HCT116 (cell line): ENCODE measurements around the gene ACAP3. TPM values are rescaled to one million over a fixed set of nuclear protein-coding genes. Genes with fewer than 3 reads are reported as not detected.

Source experiments
- ATAC-seq: fragments of 200-7000 bp; cut with Tn5 transposase; 2 replicates; pipeline ENCODE4 v1.9.1; 2020; ENCODE audit warnings: mild to moderate bottlenecking, moderate library complexity
- BruUV-seq: library from RNA; stranded (reverse); fragments of 400-500 nt; replicated peaks from 2 replicates; lab custom pipeline; 2021; lab: Mats Ljungman, UMichigan
- CTCF ChIA-PET: fragments of 300-600 bp; sonication (Branson Sonifier 250); formaldehyde crosslinking; loops from one replicate; lab custom pipeline; 2021; ENCODE audit warnings: antibody characterized with exemption; lab: Charles Lee
- POLR2A ChIA-PET: fragments of 300-600, 350-600 bp; sonication (Branson Sonifier 250); formaldehyde crosslinking; loops from one replicate; lab custom pipeline; 2021; ENCODE audit warnings: antibody characterized with exemption; lab: Charles Lee
- RAD21 ChIA-PET, 2 experiments: fragments of 300-600 bp; sonication (Branson Sonifier 250); formaldehyde crosslinking; loops; one replicate each; lab custom pipeline; 2023; ENCODE audit warnings: low total read pairs in 2 of 2; ENCODE audit not compliant: uncharacterized antibody in 2 of 2, unreplicated experiment in 2 of 2, low non-redundant PET in 1 of 2; lab: Charles Lee
- DNase-seq: peaks from one replicate; pipeline ENCODE4 v3.0.0-alpha.2; 2010; ENCODE audit warnings: low read depth, low spot score
- H2AFZ ChIP-seq: fragments of 200-600 bp; shearing (Covaris generic), sonication (generic); 2 replicates; pipeline ENCODE4 v1.6.1; 2017; ENCODE audit warnings: low read depth, mixed run types, mixed read lengths, antibody characterized with exemption, low read length; ENCODE audit not compliant: poor library complexity, severe bottlenecking
- H3K27ac ChIP-seq: 2 replicates; pipeline ENCODE4 v1.5.1; 2012; ENCODE audit warnings: low read depth, low read length
- H3K27me3 ChIP-seq: fragments of 200-600 bp; sonication (generic); 2 replicates; pipeline ENCODE4 v1.6.1; 2016; ENCODE audit warnings: mixed run types, low read length, mixed read lengths; ENCODE audit not compliant: insufficient read depth
- H3K36me3 ChIP-seq, 2 experiments: fragments of 200-500 bp in 1 of 2; fragments of 200-600 bp in 1 of 2; sonication (Bioruptor generic) in 1 of 2; sonication (generic) in 1 of 2; 2 replicates each; pipeline versions ENCODE4 v1.5.1 to v1.6.1; 2014 to 2016; ENCODE audit warnings: low read length in 2 of 2, inconsistent platforms in 1 of 2, mixed read lengths in 1 of 2, mixed run types in 1 of 2; ENCODE audit not compliant: insufficient read depth in 2 of 2, control insufficient read depth in 1 of 2
- H3K4me1 ChIP-seq, 2 experiments: fragments of 200-600 bp in 1 of 2; sonication (generic) in 1 of 2; 2 replicates each; pipeline versions ENCODE4 v1.5.1 to v1.6.1; 2012 to 2017; ENCODE audit warnings: low read length in 2 of 2, inconsistent platforms in 1 of 2, mild to moderate bottlenecking in 1 of 2, mixed read lengths in 1 of 2, mixed run types in 1 of 2, moderate library complexity in 1 of 2; ENCODE audit not compliant: insufficient read depth in 2 of 2, control insufficient read depth in 1 of 2
- H3K4me2 ChIP-seq: fragments of 200-600 bp; sonication (generic); 2 replicates; pipeline ENCODE4 v1.6.1; 2017; ENCODE audit warnings: mixed run types, low read length, mixed read lengths
- H3K4me3 ChIP-seq, 2 experiments: fragments of 200-600 bp in 1 of 2; sonication (generic) in 1 of 2; replicated peaks in 1 of 2; 2 replicates each; pipeline ENCODE4 v1.5.1; 2011 to 2016; ENCODE audit warnings: low read length in 2 of 2, control low read depth in 1 of 2, low read depth in 1 of 2, mild to moderate bottlenecking in 1 of 2, mixed read lengths in 1 of 2, mixed run types in 1 of 2
- H3K79me2 ChIP-seq: fragments of 200-600 bp; sonication (generic); 2 replicates; pipeline ENCODE4 v1.6.1; 2017; ENCODE audit warnings: mild to moderate bottlenecking, mixed run types, low read length, moderate library complexity, mixed read lengths; ENCODE audit not compliant: insufficient read depth
- H3K9ac ChIP-seq: fragments of 200-600 bp; sonication (generic); 2 replicates; pipeline ENCODE4 v1.6.1; 2016; ENCODE audit warnings: low read length, mixed read lengths
- H3K9me2 ChIP-seq: fragments of 200-600 bp; sonication (generic), shearing (Covaris generic); 2 replicates; pipeline ENCODE4 v1.6.1; 2017; ENCODE audit warnings: mixed run types, mild to moderate bottlenecking, moderate library complexity; ENCODE audit not compliant: insufficient read depth
- H3K9me3 ChIP-seq, 2 experiments: fragments of 200-500 bp in 1 of 2; fragments of 200-600 bp in 1 of 2; sonication (Bioruptor generic) in 1 of 2; sonication (generic) in 1 of 2; 2 replicates each; pipeline ENCODE4 v1.6.1; 2014 to 2017; ENCODE audit warnings: low read length in 2 of 2, mixed read lengths in 2 of 2, inconsistent platforms in 1 of 2, low read depth in 1 of 2, mild to moderate bottlenecking in 1 of 2, mixed run types in 1 of 2, moderate library complexity in 1 of 2; ENCODE audit not compliant: control insufficient read depth in 1 of 2, insufficient read depth in 1 of 2
- H4K20me1 ChIP-seq: fragments of 200-600 bp; sonication (generic), shearing (Covaris generic); 2 replicates; pipeline ENCODE4 v1.6.1; 2017; ENCODE audit warnings: mixed run types, mild to moderate bottlenecking, moderate library complexity; ENCODE audit not compliant: insufficient read depth
- CBX3 ChIP-seq: IDR thresholded peaks from 2 replicates; pipeline ENCODE4 v1.6.1; 2012; ENCODE audit warnings: low read depth
- CEBPB ChIP-seq: IDR thresholded peaks from 2 replicates; pipeline ENCODE4 v1.6.1; 2012; ENCODE audit warnings: low read depth
- CTCF ChIP-seq, 3 experiments: fragments of 200-600 bp in 1 of 3; sonication (generic) in 1 of 3; IDR thresholded peaks in 2 of 3; conservative IDR thresholded peaks in 1 of 3; 2 replicates each; pipeline ENCODE4 v1.5.1; 2012 to 2017; ENCODE audit warnings: low read depth in 2 of 3, low read length in 2 of 3, antibody characterized with exemption in 1 of 3, borderline replicate concordance in 1 of 3, control low read depth in 1 of 3, mild to moderate bottlenecking in 1 of 3, mixed read lengths in 1 of 3, mixed run types in 1 of 3, moderate library complexity in 1 of 3; ENCODE audit not compliant: insufficient read depth in 1 of 3
- EGR1 ChIP-seq: IDR thresholded peaks from 2 replicates; pipeline ENCODE4 v1.6.1; 2012; ENCODE audit warnings: low read depth
- EZH2 ChIP-seq: fragments of 200-600 bp; sonication (generic); IDR thresholded peaks from 2 replicates; pipeline ENCODE4 v1.6.1; 2017; ENCODE audit warnings: antibody characterized with exemption, mixed run types
- EZH2phosphoT487 ChIP-seq: fragments of 200-600 bp; IDR thresholded peaks from 2 replicates; pipeline ENCODE4 v1.6.1; 2018; ENCODE audit warnings: antibody characterized with exemption, borderline replicate concordance
- FOSL1 ChIP-seq: IDR thresholded peaks from 2 replicates; pipeline ENCODE4 v1.6.1; 2012; ENCODE audit warnings: low read depth
- POLR2A ChIP-seq: IDR thresholded peaks from 2 replicates; pipeline ENCODE4 v1.7.0; 2011; ENCODE audit warnings: borderline replicate concordance; ENCODE audit not compliant: insufficient read depth, insufficient read length; ENCODE audit errors: extremely low read depth
- POLR2AphosphoS5 ChIP-seq: IDR thresholded peaks from 2 replicates; pipeline ENCODE4 v1.6.1; 2011; ENCODE audit warnings: mild to moderate bottlenecking, low read depth, low read length, moderate library complexity
- SP1 ChIP-seq: IDR thresholded peaks from 2 replicates; pipeline ENCODE4 v1.6.1; 2012; ENCODE audit warnings: low read depth
- SRF ChIP-seq: IDR thresholded peaks from 2 replicates; pipeline ENCODE4 v1.6.1; 2012; ENCODE audit warnings: low read depth
- ZFX ChIP-seq: fragments of 450-650 bp; IDR thresholded peaks from 2 replicates; pipeline ENCODE4 v1.6.1; 2017
- ZNF274 ChIP-seq: fragments of 200-500 bp; sonication (Bioruptor generic); IDR thresholded peaks from 2 replicates; pipeline ENCODE4 v1.6.1; 2014; ENCODE audit warnings: mild to moderate bottlenecking, low read depth, low read length, inconsistent platforms
- intact Hi-C: fragments of 100-400 bp; cut with micrococcal nuclease; formaldehyde crosslinking; loops from 2 replicates; pipeline ENCODE4 v1.10.0; 2022
- total RNA-seq: library from RNA; stranded (reverse); gene quantifications from one replicate; pipeline ENCODE4 v1.2.1, GENCODE V29; 2021; ENCODE audit not compliant: unreplicated experiment

Gene ACAP3
- total RNA-seq, 1 experiment from 2014 or later = 38.8 TPM

DNA sequence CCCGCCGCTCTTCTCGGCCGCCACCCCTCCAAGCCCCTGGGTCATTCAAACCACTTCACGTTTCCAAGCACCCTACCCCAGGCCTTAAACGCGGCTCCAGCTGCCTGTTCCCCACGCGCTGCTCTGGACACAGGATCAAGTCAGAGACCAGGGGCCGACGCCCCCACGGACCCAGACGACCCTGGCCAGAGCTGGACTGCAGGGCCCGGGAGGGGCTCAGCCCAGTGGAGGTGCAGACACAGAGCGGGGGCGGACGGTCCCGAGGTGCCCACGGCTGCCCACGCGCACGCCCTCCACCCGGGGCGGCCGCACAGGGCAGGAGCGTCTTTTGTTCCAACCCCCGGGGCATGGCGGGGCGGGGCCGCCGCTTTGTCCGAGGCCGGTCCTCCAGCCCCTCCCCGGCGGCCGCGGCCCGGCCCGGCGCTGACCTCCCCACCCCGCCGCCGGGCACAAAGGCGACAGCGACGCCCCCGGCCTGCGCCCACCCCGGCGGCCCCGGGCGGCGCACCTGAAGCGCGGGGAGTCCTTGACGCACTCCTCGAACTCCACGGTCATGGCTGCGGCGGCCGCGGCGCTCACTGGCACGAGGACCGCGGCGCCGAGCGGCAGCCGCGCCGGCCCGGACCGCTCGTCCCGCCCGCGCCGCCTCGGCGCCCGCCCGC lies 338 bp downstream of the ACAP3 start:
- Histone ChIP-seq H3K9me3 (no peaks in the 10 kb centered on the region), H3K27me3 (no peaks in the 10 kb centered on the region), H2AFZ (no peak overlapping the region), H3K9me2 (no peaks in the 10 kb centered on the region), H3K79me2 (peaks cover 44% of the 10 kb centered on the region), H4K20me1 (peaks cover 3% of the 10 kb centered on the region; the same call in 1 of the 2 replicates), H3K9ac (peak overlapping the region; percentile 79), H3K4me2 (peak overlapping the region; percentile 99), H3K4me3 (peak overlapping the region; percentile 60 to 86), H3K36me3 (peaks cover 5 to 14% of the 10 kb centered on the region in 2 experiments; a peak in 3 of 4 replicates), H3K4me1 (peaks cover 36 to 60% of the 10 kb centered on the region in 2 experiments), H3K27ac (peak overlapping the region; percentile 99)
- ChIA-PET CTCF (no interaction called here), POLR2A (no interaction called here), RAD21 (no interaction called here)
- ATAC-seq (peak; percentile 11), DNase-seq (no peak)
- no peak for TF ChIP-seq SRF
- TF ChIP-seq ZFX = peak; percentile 45; the same call in 1 of the 2 replicates
- BruUV-seq = no TSS peak
- intact Hi-C loops = loop anchor here (5.0 kb wide), 1 partner anchor 40 kb away; the partner anchor contains the start of gene DVL1

GRCh38 chr1:1306661-1307260 lies 969 bp downstream of the ACAP3 start:
- H3K4me1 ChIP-seq = peaks cover 36 to 60% of the 10 kb centered on the region in 2 experiments
- intact Hi-C loops = loop anchor here (5.0 kb wide), 1 partner anchor 41 kb away; the partner anchor contains the start of gene DVL1

More at GRCh38 chr1:1306661-1307260, 969 bp downstream of the ACAP3 start:
- Histone ChIP-seq H3K4me2 (peak overlapping the region; percentile 99), H3K9ac (peak overlapping the region; percentile 79), H3K79me2 (peaks cover 42% of the 10 kb centered on the region), H3K27me3 (no peaks in the 10 kb centered on the region), H3K9me3 (no peaks in the 10 kb centered on the region), H4K20me1 (peaks cover 3% of the 10 kb centered on the region; the same call in 1 of the 2 replicates), H3K4me3 (peak overlapping the region; percentile 60 to 86), H3K27ac (peak overlapping the region; percentile 99), H3K9me2 (no peaks in the 10 kb centered on the region), H2AFZ (no peak overlapping the region), H3K36me3 (peaks cover 3 to 10% of the 10 kb centered on the region in 2 experiments; a peak in 3 of 4 replicates)
- CTCF ChIA-PET = no interaction called here
- RAD21 ChIA-PET = no interaction called here
- TF ChIP-seq CBX3 = no peak
- TF ChIP-seq CTCF (IDR thresholded peaks at IDR 0.05 in 2 of 3, conservative IDR thresholded peaks at IDR 0.05 in 1 of 3; ENCODE audit: borderline replicate concordance in 1 of 3, insufficient read depth in 1 of 3, low read depth in 2 of 3, low read length in 2 of 3) = no peak
- TF ChIP-seq FOSL1 = no peak
- no peak for TF ChIP-seq ZFX
- TF ChIP-seq EZH2phosphoT487 = no peak
- no peak for TF ChIP-seq SP1
- no peak for TF ChIP-seq CEBPB
- no peak for TF ChIP-seq ZNF274
- TF ChIP-seq POLR2A = no peak
- TF ChIP-seq EZH2 = no peak
- TF ChIP-seq EGR1 = no peak
- no peak for TF ChIP-seq POLR2AphosphoS5
- TF ChIP-seq SRF = no peak
- POLR2A ChIA-PET = no interaction called here
- TSS peak; percentile 44 for BruUV-seq
- ATAC-seq (no peak), DNase-seq (no peak)
